ENCODE measurements around the gene SENP7. TPM values are rescaled to one million over a fixed set of nuclear protein-coding genes. Genes with fewer than 3 reads are reported as not detected.

Gene SENP7
- total RNA-seq, 1 donor from 2014 or later, result 14.7 TPM

Other genes starting within 250 kb of the SENP7 start
- 0.44 and 0.99 TPM in 2 replicates for gene IMPG2, start 192.6 kb downstream of the SENP7 start, total RNA-seq
- gene TRMT10C, start 48.7 kb upstream of the SENP7 start, total RNA-seq, result 22.9 and 25.2 TPM in 2 replicates
- 55.4 and 58.3 TPM in 2 replicates for gene PCNP, start 61.0 kb upstream of the SENP7 start, total RNA-seq
- gene ZBTB11, start 163.9 kb upstream of the SENP7 start, total RNA-seq, result 12.2 and 18.5 TPM in 2 replicates
- gene RPL24, start 173.5 kb upstream of the SENP7 start, total RNA-seq, result 2,417 and 3,012 TPM in 2 replicates
- gene CEP97, start 211.4 kb upstream of the SENP7 start, total RNA-seq, result 4.8 and 5.7 TPM in 2 replicates